Keratinocyte (primary cell): ENCODE results near the gene ASMT.

Experiments used
- EZH2 ChIP-seq: IDR thresholded peaks from one replicate; pipeline ENCODE4 v1.6.1; 2012; ENCODE audit warnings: inconsistent platforms, mild to moderate bottlenecking, low read length, moderate library complexity
- TF ChIP-seq, protein P1 (sequence below), 3 experiments: IDR thresholded peaks in 1 of 3; conservative IDR thresholded peaks in 1 of 3; optimal IDR thresholded peaks in 1 of 3; 2 replicates in 2 of 3; 3 replicates in 1 of 3; pipeline versions ENCODE3 to v1.5.1; 2011; ENCODE audit warnings: low read length in 3 of 3, mild to moderate bottlenecking in 3 of 3, moderate library complexity in 2 of 3, control low read depth in 1 of 3, inconsistent platforms in 1 of 3; ENCODE audit not compliant: insufficient read depth in 2 of 3; ENCODE audit errors: extremely low read depth in 1 of 3

DNA sequence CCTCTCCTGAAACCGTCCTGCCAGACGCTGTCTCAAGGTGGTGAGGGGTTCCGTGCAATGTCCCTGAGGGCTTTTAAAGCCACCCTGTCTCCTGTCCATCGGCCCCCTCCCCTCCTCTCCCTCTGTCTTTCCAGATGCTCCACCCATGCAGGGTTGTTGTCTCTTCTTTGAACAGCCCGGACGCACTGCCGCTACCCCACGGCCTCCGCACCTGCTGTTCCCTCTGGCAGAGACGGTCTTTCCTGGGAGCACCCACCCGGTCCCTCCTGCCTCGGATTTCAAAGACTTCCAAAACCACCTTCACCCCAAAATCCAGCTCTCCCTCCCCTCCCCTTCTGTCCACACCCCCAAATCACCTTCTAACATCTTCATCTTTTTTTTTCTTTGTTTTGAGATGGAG lies 4.1 kb upstream of the ASMT start:
- TF ChIP-seq, protein P1, sequence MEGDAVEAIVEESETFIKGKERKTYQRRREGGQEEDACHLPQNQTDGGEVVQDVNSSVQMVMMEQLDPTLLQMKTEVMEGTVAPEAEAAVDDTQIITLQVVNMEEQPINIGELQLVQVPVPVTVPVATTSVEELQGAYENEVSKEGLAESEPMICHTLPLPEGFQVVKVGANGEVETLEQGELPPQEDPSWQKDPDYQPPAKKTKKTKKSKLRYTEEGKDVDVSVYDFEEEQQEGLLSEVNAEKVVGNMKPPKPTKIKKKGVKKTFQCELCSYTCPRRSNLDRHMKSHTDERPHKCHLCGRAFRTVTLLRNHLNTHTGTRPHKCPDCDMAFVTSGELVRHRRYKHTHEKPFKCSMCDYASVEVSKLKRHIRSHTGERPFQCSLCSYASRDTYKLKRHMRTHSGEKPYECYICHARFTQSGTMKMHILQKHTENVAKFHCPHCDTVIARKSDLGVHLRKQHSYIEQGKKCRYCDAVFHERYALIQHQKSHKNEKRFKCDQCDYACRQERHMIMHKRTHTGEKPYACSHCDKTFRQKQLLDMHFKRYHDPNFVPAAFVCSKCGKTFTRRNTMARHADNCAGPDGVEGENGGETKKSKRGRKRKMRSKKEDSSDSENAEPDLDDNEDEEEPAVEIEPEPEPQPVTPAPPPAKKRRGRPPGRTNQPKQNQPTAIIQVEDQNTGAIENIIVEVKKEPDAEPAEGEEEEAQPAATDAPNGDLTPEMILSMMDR (optimal IDR thresholded peaks at IDR 0.05 in 1 of 3, IDR thresholded peaks at IDR 0.05 in 1 of 3, conservative IDR thresholded peaks at IDR 0.05 in 1 of 3; ENCODE audit: extremely low read depth in 1 of 3, insufficient read depth in 2 of 3, low read length in 3 of 3), result no peak
- TF ChIP-seq EZH2, result no peak
